Activated naive CD4-positive, alpha-beta T cell treated with anti-CD3 and anti-CD28 coated beads, Interleukin-2, amount 10 ng/mL, durations not matched to agents 7 days and 5 days (primary cell): ENCODE results near the gene INPP5E.

Source experiments
- CTCF ChIA-PET: fragments of 350-600 bp; sonication (Branson Sonifier 250); formaldehyde crosslinking; loops from one replicate; lab custom pipeline; 2021; ENCODE audit warnings: antibody characterized with exemption; lab: Charles Lee
- DNase-seq: peaks from one replicate; pipeline ENCODE4 v3.0.0-alpha.2; 2020
- H3K27ac Mint-ChIP-seq: one replicate; pipeline ENCODE4 v1.8.0; 2021; ENCODE audit warnings: mild to moderate bottlenecking, moderate library complexity, mixed read lengths
- H3K27me3 Mint-ChIP-seq: one replicate; pipeline ENCODE4 v1.8.0; 2021; ENCODE audit warnings: mild to moderate bottlenecking, mixed read lengths
- H3K36me3 Mint-ChIP-seq: one replicate; pipeline ENCODE4 v1.8.0; 2021; ENCODE audit warnings: mixed read lengths
- H3K4me1 Mint-ChIP-seq: one replicate; pipeline ENCODE4 v1.8.0; 2021; ENCODE audit warnings: mixed read lengths
- H3K4me3 Mint-ChIP-seq: one replicate; pipeline ENCODE4 v1.8.0; 2021; ENCODE audit warnings: mild to moderate bottlenecking, moderate library complexity, mixed read lengths
- H3K9me3 Mint-ChIP-seq: one replicate; pipeline ENCODE4 v1.8.0; 2021; ENCODE audit warnings: mixed read lengths

Gene INPP5E

GRCh38 chr9:136439481-136440408 is at the start of gene INPP5E:
TSS of gene INPP5E (minus strand) at chr9:136439845. CDS start at chr9:136439419, 426 bp downstream.
- Mint-ChIP-seq H3K27ac (peak within 1 kb of the TSS; percentile 83), H3K4me3 (peak within 1 kb of the TSS; percentile 87), H3K4me1 (peaks cover 24% of the 10 kb centered on the region), H3K36me3 (peaks cover 35% of the 10 kb centered on the region), H3K27me3 (no peaks in the 10 kb centered on the region), H3K9me3 (no peaks in the 10 kb centered on the region)
- DNase-seq = peak; percentile 82
- CTCF ChIA-PET = interaction anchor here (0.7 kb wide), 1 partner anchor 15 kb away, joined by 3 read pairs; no protein-coding TSS in a partner anchor

GRCh38 chr9:136488247-136489214 is 48.9 kb upstream of the INPP5E start:
- CTCF ChIA-PET = interaction anchor here (0.6 to 7.6 kb wide), 11 partner anchors 45 to 288 kb away, joined by 3 to 166 read pairs (median 3); no protein-coding TSS in a partner anchor
- no peak overlapping the region for H3K27ac Mint-ChIP-seq
- peaks cover 2% of the 10 kb centered on the region for H3K9me3 Mint-ChIP-seq
- no peak overlapping the region for H3K4me3 Mint-ChIP-seq
- DNase-seq = peak; percentile 84
- peaks cover 27% of the 10 kb centered on the region for H3K27me3 Mint-ChIP-seq
- peaks cover 7% of the 10 kb centered on the region for H3K4me1 Mint-ChIP-seq
- H3K36me3 Mint-ChIP-seq = no peaks in the 10 kb centered on the region

- Mint-ChIP-seq H3K27me3 (peaks cover 27% of the 10 kb centered on the region), H3K4me1 (peaks cover 7% of the 10 kb centered on the region), H3K36me3 (peaks cover 2% of the 10 kb centered on the region), H3K4me3 (no peak overlapping the region), H3K27ac (no peak overlapping the region), H3K9me3 (peaks cover 2% of the 10 kb centered on the region)
- DNase-seq = no peak
- CTCF ChIA-PET = interaction anchor here (0.6 to 7.6 kb wide), 12 partner anchors 46 to 231 kb away, joined by 3 to 166 read pairs (median 3); no protein-coding TSS in a partner anchor
These were observed 48.0 kb upstream of the INPP5E start for GRCh38 chr9:136487672-136488071.

GRCh38 chr9:136486823-136487620 is 47.4 kb upstream of the INPP5E start:
- CTCF ChIA-PET = interaction anchor here (0.6 to 7.6 kb wide), 11 partner anchors 9 to 181 kb away, joined by 3 to 166 read pairs (median 4); no protein-coding TSS in a partner anchor
- H3K4me1 Mint-ChIP-seq = peaks cover 11% of the 10 kb centered on the region
- H3K4me3 Mint-ChIP-seq = no peak overlapping the region
- peaks cover 5% of the 10 kb centered on the region for H3K36me3 Mint-ChIP-seq
- no peaks in the 10 kb centered on the region for H3K9me3 Mint-ChIP-seq
- no peak overlapping the region for H3K27ac Mint-ChIP-seq
- peaks cover 27% of the 10 kb centered on the region for H3K27me3 Mint-ChIP-seq
- no peak for DNase-seq

GRCh38 chr9:136486131-136486530 is 46.5 kb upstream of the INPP5E start:
- DNase-seq = no peak
- CTCF ChIA-PET = interaction anchor here (0.6 to 7.6 kb wide), 13 partner anchors 10 to 182 kb away, joined by 3 to 166 read pairs (median 4); no protein-coding TSS in a partner anchor
- no peaks in the 10 kb centered on the region for H3K9me3 Mint-ChIP-seq
- H3K4me3 Mint-ChIP-seq = no peak overlapping the region
- H3K27me3 Mint-ChIP-seq = peaks cover 27% of the 10 kb centered on the region
- peaks cover 20% of the 10 kb centered on the region for H3K4me1 Mint-ChIP-seq
- peaks cover 5% of the 10 kb centered on the region for H3K36me3 Mint-ChIP-seq
- no peak overlapping the region for H3K27ac Mint-ChIP-seq

- Mint-ChIP-seq H3K27ac (peak overlapping the region; percentile 69), H3K4me1 (peaks cover 23% of the 10 kb centered on the region), H3K9me3 (no peaks in the 10 kb centered on the region), H3K36me3 (peaks cover 5% of the 10 kb centered on the region), H3K4me3 (peak overlapping the region; percentile 56), H3K27me3 (peaks cover 27% of the 10 kb centered on the region)
- CTCF ChIA-PET = interaction anchor here (0.6 to 7.6 kb wide), 18 partner anchors 11 to 182 kb away, joined by 3 to 166 read pairs (median 4); no protein-coding TSS in a partner anchor
- peak; percentile 90 for DNase-seq
These were observed 45.7 kb upstream of the INPP5E start for GRCh38 chr9:136485049-136486045.

- Mint-ChIP-seq H3K27ac (peak overlapping the region; percentile 69), H3K36me3 (peaks cover 8% of the 10 kb centered on the region), H3K27me3 (peaks cover 24% of the 10 kb centered on the region), H3K9me3 (no peaks in the 10 kb centered on the region), H3K4me1 (peaks cover 30% of the 10 kb centered on the region), H3K4me3 (peak overlapping the region; percentile 56)
- CTCF ChIA-PET = interaction anchor here (0.7 to 7.6 kb wide), 11 partner anchors 18 to 172 kb away, joined by 3 to 166 read pairs (median 6); no protein-coding TSS in a partner anchor
- DNase-seq = no peak
These were observed 44.8 kb upstream of the INPP5E start for GRCh38 chr9:136484153-136485048.

GRCh38 chr9:136483589-136484152 is 44.0 kb upstream of the INPP5E start:
- peak overlapping the region; percentile 98 for H3K4me3 Mint-ChIP-seq
- CTCF ChIA-PET = interaction anchor here (1.1 to 7.6 kb wide), 6 partner anchors 56 to 171 kb away, joined by 6 to 166 read pairs (median 20); no protein-coding TSS in a partner anchor

GRCh38 chr9:136482793-136483588 is 43.3 kb upstream of the INPP5E start, which contains the start of gene SEC16A:
TSS of gene SEC16A (minus strand) at chr9:136483040. CDS start at chr9:136477615, 5,425 bp downstream.
- H3K27me3 Mint-ChIP-seq = peaks cover 22% of the 10 kb centered on the region
- no peaks in the 10 kb centered on the region for H3K9me3 Mint-ChIP-seq
- H3K4me3 Mint-ChIP-seq = peak within 1 kb of the TSS; percentile 98
- CTCF ChIA-PET = interaction anchor here (1.8 to 7.6 kb wide), 4 partner anchors 56 to 170 kb away, joined by 8 to 166 read pairs (median 36); no protein-coding TSS in a partner anchor
- H3K27ac Mint-ChIP-seq = peak within 1 kb of the TSS; percentile 99
- peaks cover 8% of the 10 kb centered on the region for H3K36me3 Mint-ChIP-seq
- peak; percentile 100 for DNase-seq
- H3K4me1 Mint-ChIP-seq = peaks cover 30% of the 10 kb centered on the region

More at GRCh38 chr9:136483589-136484152, 44.0 kb upstream of the INPP5E start:
- Mint-ChIP-seq H3K27me3 (peaks cover 24% of the 10 kb centered on the region), H3K36me3 (peaks cover 8% of the 10 kb centered on the region), H3K4me1 (peaks cover 30% of the 10 kb centered on the region), H3K27ac (peak overlapping the region; percentile 99), H3K9me3 (no peaks in the 10 kb centered on the region)
- peak; percentile 95 for DNase-seq
